ENCODE results near the gene CCDC38. TPM values are rescaled to one million over a fixed set of nuclear protein-coding genes. Genes with fewer than 3 reads are reported as not detected.
"Not testable (repeated sequence)": the region's sequence is repeated elsewhere in the genome, so short reads cannot be mapped to it uniquely, and the experiment has no call there.

Gene CCDC38
- total RNA-seq, 1 donor from 2014 or later: 0.07 TPM

DNA sequence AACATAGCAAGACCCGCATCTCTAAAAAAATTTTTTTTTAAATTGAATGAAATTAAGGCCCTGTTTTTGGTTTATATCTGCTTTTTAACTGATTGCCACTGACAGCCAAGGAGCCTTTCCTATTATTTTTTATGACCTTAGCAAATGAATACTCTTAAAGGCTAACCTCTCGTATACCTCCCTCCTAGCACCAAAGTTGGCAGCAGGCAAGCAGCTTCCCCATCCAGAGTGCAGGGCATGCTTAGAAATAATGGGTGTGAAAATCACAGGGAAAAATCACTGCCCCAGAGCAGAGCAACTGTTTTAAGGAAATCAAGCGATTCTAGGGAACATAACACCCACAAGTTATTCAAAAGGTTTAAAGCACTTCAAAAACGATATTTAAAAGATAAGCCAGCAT, 33.1 kb upstream of the CCDC38 start:
- H3K27ac Mint-ChIP-seq: no peak overlapping the region
- no peaks in the 10 kb centered on the region for H3K36me3 Mint-ChIP-seq (ENCODE audit: low read depth)
- no peak for DNase-seq (ENCODE audit: low spot score)
- H3K4me1 Mint-ChIP-seq (ENCODE audit: low read depth): no peaks in the 10 kb centered on the region
- no peak overlapping the region for H3K4me3 Mint-ChIP-seq (ENCODE audit: low read depth)
- intact Hi-C loops (cut with micrococcal nuclease): no loop called here
- H3K9me3 Mint-ChIP-seq: no peaks in the 10 kb centered on the region
- H3K27me3 Mint-ChIP-seq (ENCODE audit: low read depth): no peaks in the 10 kb centered on the region

DNA sequence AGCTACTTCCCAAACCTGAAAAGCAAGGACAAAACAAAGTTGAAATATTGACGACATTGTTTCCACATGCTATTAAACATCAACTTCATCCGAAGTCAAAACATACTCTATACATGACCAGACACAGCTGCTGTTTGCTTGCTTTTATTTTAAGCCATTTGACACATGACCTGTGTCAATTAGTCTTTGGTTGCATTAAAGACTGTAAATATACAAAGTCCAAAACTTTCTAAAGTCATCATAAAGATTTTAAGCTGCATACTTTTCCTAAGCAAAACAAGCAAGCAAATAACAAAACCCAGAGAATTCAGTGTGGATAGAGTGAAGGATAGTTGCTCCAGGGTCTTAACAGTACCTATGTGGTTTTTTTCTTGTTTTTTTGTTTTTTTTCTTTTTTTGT, 31.9 kb upstream of the CCDC38 start:
- Mint-ChIP-seq H3K27me3 (ENCODE audit: low read depth) (no peaks in the 10 kb centered on the region), H3K4me3 (ENCODE audit: low read depth) (no peak overlapping the region), H3K4me1 (ENCODE audit: low read depth) (no peaks in the 10 kb centered on the region), H3K36me3 (ENCODE audit: low read depth) (no peaks in the 10 kb centered on the region), H3K9me3 (no peaks in the 10 kb centered on the region), H3K27ac (no peak overlapping the region)
- intact Hi-C loops (cut with micrococcal nuclease): no loop called here
- no peak for DNase-seq (ENCODE audit: low spot score)

DNA sequence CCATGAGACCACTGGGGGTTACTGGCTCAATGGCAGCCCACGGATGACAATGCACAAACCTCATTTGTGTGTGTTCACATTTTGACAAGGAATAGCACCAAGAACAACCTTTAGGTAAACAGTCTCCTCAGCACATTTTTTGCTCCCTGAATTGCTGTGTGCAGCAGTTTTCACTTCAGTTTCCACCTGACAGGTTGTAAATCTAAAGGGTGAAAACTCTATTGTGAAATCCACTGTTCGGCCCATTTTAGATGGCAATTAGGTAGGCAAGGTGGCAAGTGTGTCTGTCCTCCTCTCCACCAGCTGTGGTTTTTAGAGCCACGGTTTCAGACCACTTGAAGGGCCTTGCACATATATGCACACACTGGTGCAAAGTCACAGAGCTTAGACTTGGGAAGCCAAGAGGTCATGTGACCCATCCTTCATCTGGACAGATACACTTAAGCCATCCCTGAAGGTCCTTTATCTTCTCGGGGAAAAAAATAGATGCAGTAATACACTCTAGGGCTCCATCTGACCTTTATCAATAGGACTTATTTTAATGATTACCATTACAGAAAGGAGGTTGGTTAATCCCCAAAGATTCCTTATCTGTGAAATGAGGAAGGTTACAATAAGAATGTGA, 30.5 kb upstream of the CCDC38 start:
- H3K9me3 Mint-ChIP-seq: no peaks in the 10 kb centered on the region
- no peaks in the 10 kb centered on the region for H3K4me1 Mint-ChIP-seq (ENCODE audit: low read depth)
- DNase-seq (ENCODE audit: low spot score): no peak
- no peaks in the 10 kb centered on the region for H3K36me3 Mint-ChIP-seq (ENCODE audit: low read depth)
- H3K27ac Mint-ChIP-seq: no peak overlapping the region
- H3K4me3 Mint-ChIP-seq (ENCODE audit: low read depth): no peak overlapping the region
- no peaks in the 10 kb centered on the region for H3K27me3 Mint-ChIP-seq (ENCODE audit: low read depth)
- intact Hi-C loops (cut with micrococcal nuclease): no loop called here

DNA sequence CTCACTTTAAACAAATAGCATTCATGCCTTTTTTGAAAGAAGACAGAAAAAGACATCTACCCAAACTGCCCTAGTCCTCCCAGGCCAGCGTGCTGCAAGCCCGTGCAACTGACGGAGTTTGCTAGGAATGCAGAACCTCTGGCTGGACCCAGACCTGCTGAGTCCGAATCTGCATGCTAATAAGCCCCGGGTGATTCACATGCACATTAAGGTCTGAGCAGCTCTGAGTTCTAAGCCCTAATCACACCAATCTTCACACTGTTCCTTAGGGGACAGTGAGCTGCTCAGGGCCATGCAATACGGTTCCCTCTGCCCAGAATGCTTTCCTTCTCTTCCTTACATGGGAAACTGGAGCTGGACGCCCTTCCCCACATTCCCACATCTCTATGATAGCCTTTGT, 28.5 kb upstream of the CCDC38 start:
- Mint-ChIP-seq H3K27me3 (ENCODE audit: low read depth) (no peaks in the 10 kb centered on the region), H3K27ac (no peak overlapping the region), H3K4me1 (ENCODE audit: low read depth) (no peaks in the 10 kb centered on the region), H3K4me3 (ENCODE audit: low read depth) (no peak overlapping the region), H3K36me3 (ENCODE audit: low read depth) (no peaks in the 10 kb centered on the region), H3K9me3 (no peaks in the 10 kb centered on the region)
- intact Hi-C loops (cut with micrococcal nuclease): no loop called here
- no peak for DNase-seq (ENCODE audit: low spot score)

DNA sequence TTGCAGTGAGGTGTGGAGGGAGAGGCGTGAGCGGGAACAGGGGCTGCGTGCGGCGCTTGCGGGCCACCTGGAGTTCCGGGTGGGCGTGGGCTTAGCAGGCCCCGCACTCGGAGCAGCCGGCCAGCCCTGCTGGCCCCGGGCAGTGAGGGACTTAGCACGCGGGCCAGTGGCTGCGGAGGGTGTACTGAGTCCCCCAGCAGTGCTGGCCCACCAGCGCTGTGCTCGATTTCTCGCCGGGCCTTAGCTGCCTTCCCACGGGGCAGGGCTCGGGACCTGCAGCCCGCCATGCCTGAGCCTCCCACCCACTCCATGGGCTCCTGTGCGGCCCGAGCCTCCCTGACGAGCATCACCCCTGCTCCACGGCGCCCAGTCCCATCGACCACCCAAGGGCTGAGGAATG, 26.7 kb upstream of the CCDC38 start:
- intact Hi-C loops (cut with micrococcal nuclease): not testable (repeated sequence)

DNA sequence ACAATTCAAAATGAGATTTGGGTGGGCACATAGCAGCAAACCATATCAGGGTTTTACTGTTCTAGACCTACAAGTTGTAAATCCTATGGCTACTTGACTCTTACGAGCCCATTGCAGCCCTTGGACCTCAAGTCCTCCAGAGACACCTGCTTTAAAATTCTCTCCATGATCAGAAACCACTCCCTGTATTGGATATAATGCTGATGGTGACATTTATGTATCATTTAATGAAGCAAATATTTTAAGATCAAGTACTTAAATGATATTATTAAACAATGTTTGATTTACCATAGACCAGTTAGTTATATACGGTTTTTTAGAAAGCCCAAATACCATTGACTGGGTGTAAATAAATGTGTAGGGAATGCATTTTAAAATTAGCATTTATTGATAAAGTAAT, 24.9 kb upstream of the CCDC38 start:
- Mint-ChIP-seq H3K4me1 (ENCODE audit: low read depth) (no peaks in the 10 kb centered on the region), H3K27ac (no peak overlapping the region), H3K4me3 (ENCODE audit: low read depth) (no peak overlapping the region), H3K9me3 (no peaks in the 10 kb centered on the region), H3K27me3 (ENCODE audit: low read depth) (no peaks in the 10 kb centered on the region), H3K36me3 (ENCODE audit: low read depth) (no peaks in the 10 kb centered on the region)
- intact Hi-C loops (cut with micrococcal nuclease): no loop called here
- DNase-seq (ENCODE audit: low spot score): no peak

More for the DNA sequence above, 26.7 kb upstream of the CCDC38 start:
- not testable (repeated sequence) for H3K9me3 Mint-ChIP-seq; H3K4me1 Mint-ChIP-seq (ENCODE audit: low read depth); H3K27ac Mint-ChIP-seq; H3K4me3 Mint-ChIP-seq (ENCODE audit: low read depth); DNase-seq (ENCODE audit: low spot score); H3K36me3 Mint-ChIP-seq (ENCODE audit: low read depth); H3K27me3 Mint-ChIP-seq (ENCODE audit: low read depth)

DNA sequence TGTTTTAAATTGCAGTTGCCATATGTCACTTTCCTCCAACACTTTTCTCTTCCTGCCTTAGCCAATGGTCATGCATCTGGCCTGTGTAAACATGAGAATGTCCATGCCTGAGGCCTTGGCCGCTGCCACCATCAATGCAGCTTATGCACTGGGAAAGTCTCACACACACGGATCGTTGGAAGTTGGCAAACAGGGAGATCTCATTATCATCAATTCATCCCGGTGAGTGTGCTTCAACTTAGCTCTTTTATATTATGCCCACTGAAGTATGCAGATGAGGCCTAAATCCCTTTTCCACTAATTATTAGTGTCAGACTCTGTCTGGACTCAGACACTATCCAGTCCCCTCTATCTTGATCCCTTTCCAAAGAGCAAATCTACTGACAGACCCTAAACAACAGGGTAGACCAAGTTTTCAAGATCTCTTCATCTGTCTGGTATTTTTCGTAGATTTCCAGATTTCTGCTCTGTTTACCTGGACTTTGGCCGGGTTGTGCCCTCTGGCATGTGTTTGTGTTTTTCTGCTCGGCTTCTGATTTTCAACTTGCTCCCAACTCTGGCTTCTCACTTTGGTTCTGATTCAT, 24.0 kb upstream of the CCDC38 start:
- Mint-ChIP-seq H3K4me3 (ENCODE audit: low read depth) (no peak overlapping the region), H3K27me3 (ENCODE audit: low read depth) (no peaks in the 10 kb centered on the region), H3K27ac (no peak overlapping the region), H3K9me3 (no peaks in the 10 kb centered on the region), H3K36me3 (ENCODE audit: low read depth) (no peaks in the 10 kb centered on the region), H3K4me1 (ENCODE audit: low read depth) (no peaks in the 10 kb centered on the region)
- DNase-seq (ENCODE audit: low spot score): no peak
- intact Hi-C loops (cut with micrococcal nuclease): no loop called here

DNA sequence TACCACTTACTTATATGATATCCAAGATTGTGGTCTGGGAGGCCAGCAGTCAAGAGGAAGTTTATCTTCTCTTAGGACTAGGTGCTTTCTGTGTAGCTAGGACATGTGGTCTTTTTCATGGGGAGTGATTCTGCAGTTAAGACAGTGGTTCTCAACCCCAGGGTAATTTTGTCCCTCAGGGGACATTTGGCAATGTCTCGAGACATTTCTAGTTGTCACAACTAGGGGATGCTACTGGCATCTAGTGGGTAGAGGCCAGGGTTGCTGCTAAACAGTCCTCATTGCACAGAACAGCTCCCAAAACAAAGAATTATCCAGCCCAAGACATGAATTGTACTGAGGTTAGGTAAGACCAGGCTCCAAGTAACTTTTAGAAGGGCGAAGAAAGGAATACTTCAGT, 20.7 kb upstream of the CCDC38 start:
- intact Hi-C loops (cut with micrococcal nuclease): no loop called here

DNA sequence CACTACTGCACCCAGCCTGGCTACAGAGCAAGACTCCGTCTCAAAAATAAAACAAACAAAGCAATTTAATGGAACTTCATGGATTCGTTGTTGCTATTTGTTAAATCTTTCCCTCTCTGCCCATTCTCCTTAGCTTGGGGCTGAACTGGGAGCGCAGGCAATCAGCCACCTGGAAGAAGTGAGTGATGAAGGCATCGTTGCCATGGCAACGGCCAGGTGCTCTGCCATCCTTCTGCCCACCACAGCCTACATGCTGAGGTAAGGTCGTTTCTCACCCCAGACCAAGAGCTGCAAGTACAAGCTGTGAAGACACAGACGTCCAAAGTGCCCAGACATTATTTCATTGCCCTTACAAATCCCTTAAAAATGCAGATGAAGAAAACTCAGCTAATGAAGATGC, 19.8 kb upstream of the CCDC38 start:
- no peaks in the 10 kb centered on the region for H3K36me3 Mint-ChIP-seq (ENCODE audit: low read depth)
- no peak for DNase-seq (ENCODE audit: low spot score)
- no peaks in the 10 kb centered on the region for H3K4me1 Mint-ChIP-seq (ENCODE audit: low read depth)
- H3K27me3 Mint-ChIP-seq (ENCODE audit: low read depth): peaks cover 2% of the 10 kb centered on the region
- intact Hi-C loops (cut with micrococcal nuclease): no loop called here
- H3K27ac Mint-ChIP-seq: no peak overlapping the region
- H3K4me3 Mint-ChIP-seq (ENCODE audit: low read depth): no peak overlapping the region
- no peaks in the 10 kb centered on the region for H3K9me3 Mint-ChIP-seq

More for the DNA sequence above, 20.7 kb upstream of the CCDC38 start:
- Mint-ChIP-seq H3K27ac (no peak overlapping the region), H3K9me3 (no peaks in the 10 kb centered on the region), H3K4me1 (ENCODE audit: low read depth) (no peaks in the 10 kb centered on the region), H3K4me3 (ENCODE audit: low read depth) (no peak overlapping the region), H3K36me3 (ENCODE audit: low read depth) (no peaks in the 10 kb centered on the region), H3K27me3 (ENCODE audit: low read depth) (peaks cover 2% of the 10 kb centered on the region)
- DNase-seq (ENCODE audit: low spot score): no peak

DNA sequence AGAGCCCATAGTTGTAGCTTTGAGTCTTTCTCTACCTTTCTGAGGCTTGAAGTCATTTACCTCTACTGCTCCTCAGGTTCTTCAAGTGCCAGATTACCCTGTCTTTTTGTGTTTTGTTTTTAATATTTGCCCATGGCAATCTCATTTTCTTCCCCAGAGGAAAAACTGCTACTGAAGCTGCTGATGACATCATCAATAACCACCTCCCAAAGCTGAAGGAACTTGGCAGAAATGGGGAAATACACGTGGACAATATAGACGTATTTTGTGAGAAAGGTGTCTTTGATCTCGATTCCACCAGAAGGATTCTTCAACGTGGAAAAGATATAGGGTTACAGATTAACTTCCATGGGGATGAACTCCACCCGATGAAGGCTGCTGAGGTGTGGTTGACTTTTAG, 17.8 kb upstream of the CCDC38 start:
- H3K27me3 Mint-ChIP-seq (ENCODE audit: low read depth): peaks cover 2% of the 10 kb centered on the region
- H3K27ac Mint-ChIP-seq: no peak overlapping the region
- no peaks in the 10 kb centered on the region for H3K36me3 Mint-ChIP-seq (ENCODE audit: low read depth)
- no peaks in the 10 kb centered on the region for H3K4me1 Mint-ChIP-seq (ENCODE audit: low read depth)
- intact Hi-C loops (cut with micrococcal nuclease): no loop called here
- no peak for DNase-seq (ENCODE audit: low spot score)
- H3K9me3 Mint-ChIP-seq: no peaks in the 10 kb centered on the region
- H3K4me3 Mint-ChIP-seq (ENCODE audit: low read depth): no peak overlapping the region

DNA sequence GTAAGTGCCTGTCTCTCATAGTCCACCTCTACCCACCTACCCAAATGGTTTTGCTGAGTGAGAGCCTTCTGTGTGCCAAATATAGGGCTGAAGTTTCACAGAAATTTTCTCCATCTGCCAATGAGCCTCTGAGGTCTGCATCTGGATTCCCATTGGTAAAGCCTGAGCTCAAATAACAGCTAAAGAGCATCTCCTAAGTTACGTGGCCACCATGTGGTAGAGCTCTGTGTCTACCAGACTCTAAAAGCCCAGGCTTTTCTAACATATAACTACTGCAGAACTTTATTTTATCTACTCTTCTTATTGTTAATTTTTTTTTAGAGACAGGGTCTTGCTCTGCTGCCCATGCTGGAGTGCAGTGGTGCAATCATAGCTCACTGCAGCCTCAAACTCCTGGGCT, 16.7 kb upstream of the CCDC38 start:
- H3K9me3 Mint-ChIP-seq: no peaks in the 10 kb centered on the region
- H3K4me3 Mint-ChIP-seq (ENCODE audit: low read depth): no peak overlapping the region
- intact Hi-C loops (cut with micrococcal nuclease): no loop called here
- peaks cover 2% of the 10 kb centered on the region for H3K27me3 Mint-ChIP-seq (ENCODE audit: low read depth)
- no peaks in the 10 kb centered on the region for H3K36me3 Mint-ChIP-seq (ENCODE audit: low read depth)
- DNase-seq (ENCODE audit: low spot score): no peak
- H3K27ac Mint-ChIP-seq: no peak overlapping the region
- no peaks in the 10 kb centered on the region for H3K4me1 Mint-ChIP-seq (ENCODE audit: low read depth)

DNA sequence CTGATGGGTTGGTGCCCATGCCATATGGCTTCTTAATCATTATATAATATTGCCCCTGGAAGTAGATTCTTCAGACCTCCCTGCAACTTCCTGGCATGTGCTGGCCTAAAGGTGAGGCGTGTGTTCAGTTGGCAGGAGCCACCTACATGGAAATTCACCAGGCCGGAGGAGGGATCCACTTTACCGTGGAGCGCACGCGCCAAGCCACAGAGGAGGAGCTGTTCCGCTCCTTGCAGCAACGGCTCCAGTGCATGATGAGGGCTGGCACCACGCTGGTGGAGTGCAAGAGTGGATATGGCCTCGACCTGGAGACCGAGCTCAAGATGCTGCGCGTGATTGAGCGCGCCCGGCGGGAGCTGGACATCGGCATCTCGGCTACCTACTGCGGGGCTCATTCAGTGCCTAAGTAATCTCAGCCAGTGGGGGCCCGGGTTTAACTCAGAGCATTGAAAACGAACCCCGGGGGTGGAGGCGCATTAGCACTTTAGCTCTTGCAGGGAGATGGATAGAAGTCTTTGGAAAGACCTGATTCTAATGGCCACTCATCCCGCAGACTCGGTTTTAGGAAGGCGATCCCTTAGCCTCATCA, 14.2 kb upstream of the CCDC38 start:
- no peaks in the 10 kb centered on the region for H3K4me1 Mint-ChIP-seq (ENCODE audit: low read depth)
- no peaks in the 10 kb centered on the region for H3K36me3 Mint-ChIP-seq (ENCODE audit: low read depth)
- DNase-seq (ENCODE audit: low spot score): no peak
- H3K9me3 Mint-ChIP-seq: no peaks in the 10 kb centered on the region
- peaks cover 12% of the 10 kb centered on the region for H3K27me3 Mint-ChIP-seq (ENCODE audit: low read depth)
- H3K27ac Mint-ChIP-seq: no peak overlapping the region
- H3K4me3 Mint-ChIP-seq (ENCODE audit: low read depth): no peak overlapping the region
- intact Hi-C loops (cut with micrococcal nuclease): no loop called here

DNA sequence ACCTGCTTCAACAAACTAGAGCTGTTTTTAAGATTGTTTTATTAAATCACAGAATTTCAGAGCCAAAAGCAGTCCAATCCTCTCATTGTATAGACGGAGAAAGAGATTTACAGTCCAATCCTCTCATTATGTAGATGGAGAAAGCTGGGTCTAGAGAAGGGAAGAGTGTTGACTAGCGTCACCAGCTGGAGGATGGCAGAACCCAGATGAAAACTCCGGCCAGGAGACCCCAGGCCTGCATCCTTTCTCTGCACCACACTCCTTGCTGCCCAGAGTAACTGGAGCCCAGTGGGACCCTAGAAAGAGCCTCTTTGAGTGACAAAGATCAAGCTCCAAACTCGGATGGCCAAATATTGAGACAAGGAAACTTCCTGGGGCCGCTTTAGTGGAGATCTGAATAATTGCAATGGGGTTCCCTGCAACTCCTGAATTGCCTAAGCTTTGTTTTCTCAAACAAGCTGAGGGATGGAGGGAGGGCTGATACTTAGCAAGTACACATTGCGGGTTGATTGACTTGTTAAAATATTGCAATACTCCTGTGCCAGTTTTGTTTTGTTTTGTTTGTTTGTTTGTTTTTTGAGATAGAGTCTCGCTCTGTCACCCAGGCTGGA, 13.2 kb upstream of the CCDC38 start:
- Mint-ChIP-seq H3K4me1 (ENCODE audit: low read depth) (no peaks in the 10 kb centered on the region), H3K27ac (no peak overlapping the region), H3K4me3 (ENCODE audit: low read depth) (no peak overlapping the region), H3K27me3 (ENCODE audit: low read depth) (peaks cover 20% of the 10 kb centered on the region), H3K9me3 (no peaks in the 10 kb centered on the region), H3K36me3 (ENCODE audit: low read depth) (no peaks in the 10 kb centered on the region)
- intact Hi-C loops (cut with micrococcal nuclease): no loop called here
- no peak for DNase-seq (ENCODE audit: low spot score)

All from activated T-helper 2 cell treated with anti-CD3 and anti-CD28 coated beads, Interferon-gamma antibody, Interleukin-2, Interleukin-4, amounts not matched to agents 10 μg/mL and 5 μg/mL and 100 μg/mL, durations not matched to agents 14 hours and 24 hours and 36 hours (primary cell).